ENCODE data around the gene CYS1.

CYS1 gene

DNA sequence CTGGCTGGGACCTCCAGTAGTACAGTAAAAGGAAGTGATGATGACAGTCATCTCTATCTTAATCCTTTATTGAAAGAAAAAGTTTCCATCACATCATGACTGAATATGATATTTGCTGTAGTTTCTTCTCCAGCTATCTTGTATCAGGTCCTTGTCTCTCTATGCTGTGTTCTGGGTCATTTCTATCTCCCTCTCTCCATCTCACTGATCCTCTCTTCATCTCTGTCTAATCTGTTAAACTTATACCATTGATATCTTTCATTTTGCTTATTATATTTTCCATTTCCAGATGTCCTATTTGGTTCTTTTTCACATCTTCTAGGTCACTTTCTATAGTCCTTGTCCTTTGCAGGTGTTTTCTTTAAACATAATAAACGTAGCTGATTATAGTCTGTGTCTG is 12.3 kb downstream of the CYS1 start:
- DNase-seq: no peak

DNA sequence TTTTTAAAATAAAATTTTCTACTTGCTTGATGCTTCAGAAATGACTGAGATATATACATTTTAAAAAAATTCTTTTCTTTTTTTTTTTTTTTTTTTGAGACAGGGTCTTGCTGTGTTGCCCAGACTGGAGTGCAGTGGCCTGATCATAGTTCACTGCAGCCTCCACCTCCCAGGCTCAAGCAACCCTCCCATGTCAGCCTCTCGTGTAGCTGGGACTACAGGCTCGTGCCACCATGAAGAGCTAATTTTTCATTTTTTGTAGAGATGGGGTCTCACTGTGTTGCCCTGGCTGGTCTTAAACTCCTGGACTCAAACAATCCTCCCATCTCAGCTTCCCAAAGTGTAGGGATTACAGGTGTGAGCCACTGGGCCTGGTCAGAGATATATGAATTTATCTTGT is 12.9 kb downstream of the CYS1 start:
- no peak for DNase-seq

DNA sequence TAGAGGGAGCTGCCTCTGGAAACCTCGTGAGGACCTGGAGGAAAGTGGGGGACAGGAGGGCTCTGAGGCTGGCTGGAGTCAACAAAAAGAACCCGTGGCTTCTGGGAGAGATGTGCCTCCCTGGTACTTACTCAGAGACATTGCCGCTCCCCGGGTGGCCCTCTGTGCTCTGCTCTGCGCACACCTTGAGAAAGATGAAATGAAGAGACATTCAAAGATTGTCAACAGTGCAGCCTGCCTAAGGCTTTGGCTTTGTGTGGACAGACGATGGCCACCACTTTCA is 14.5 kb downstream of the CYS1 start:
- DNase-seq: no peak

DNA sequence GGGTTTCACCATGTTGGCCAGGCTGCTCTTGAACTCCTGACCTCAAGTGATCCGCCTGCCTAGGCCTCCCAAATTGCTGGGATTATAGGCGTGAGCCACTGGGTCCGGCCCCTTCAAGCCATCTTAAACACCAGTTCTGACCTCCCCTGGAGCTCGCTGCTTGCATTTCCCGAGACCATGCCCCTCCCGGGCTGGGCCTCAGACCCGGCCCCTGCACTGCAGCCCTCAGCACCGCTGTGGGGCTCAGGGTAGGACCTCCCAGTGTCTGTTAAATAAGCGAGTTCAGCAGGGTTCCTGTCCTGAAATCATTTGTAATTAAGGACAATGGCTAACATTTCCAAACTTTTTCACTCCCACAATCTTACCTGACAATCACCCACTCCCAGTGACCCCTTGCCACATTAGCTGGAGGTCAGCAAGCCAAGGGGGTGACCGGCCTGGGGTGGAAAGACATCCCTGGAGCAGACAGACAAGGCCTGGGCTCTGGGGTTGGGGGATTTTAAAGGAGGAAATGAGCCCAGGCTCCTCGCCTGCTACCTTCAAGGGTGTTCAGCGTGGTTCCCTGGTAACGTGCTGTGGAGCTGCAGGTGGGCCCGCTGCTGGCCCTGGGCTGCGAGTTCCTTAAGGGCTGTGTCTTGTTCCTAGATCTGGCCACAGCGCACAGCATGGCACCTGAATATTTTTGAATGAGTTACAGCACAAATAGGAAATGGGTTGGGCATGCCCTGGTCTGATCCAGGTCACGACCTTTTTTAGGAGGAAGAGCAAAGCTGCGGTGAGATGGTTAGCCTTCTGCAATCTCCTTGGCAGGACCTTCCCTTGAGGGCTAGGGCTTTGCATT is 15.1 kb downstream of the CYS1 start:
- DNase-seq: no peak

DNA sequence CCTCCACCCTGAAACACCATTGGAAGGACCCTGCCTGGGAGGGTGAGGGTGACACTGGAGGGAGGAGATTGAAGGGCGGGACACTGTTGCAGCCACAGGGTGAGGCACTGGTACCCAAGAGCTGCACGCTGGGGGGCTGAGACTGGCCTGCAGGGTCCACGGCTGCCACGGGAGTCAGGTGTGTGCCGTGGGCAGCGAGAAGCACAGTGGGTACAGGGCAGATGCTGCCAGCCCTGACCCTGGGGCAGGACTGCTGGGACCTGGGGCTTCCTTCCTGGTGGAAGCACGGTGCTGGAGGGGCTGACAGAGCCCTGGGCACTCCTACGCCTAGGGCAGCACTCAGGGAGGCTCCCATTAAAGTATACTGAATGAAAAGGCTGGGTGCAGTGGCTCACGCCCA is 16.6 kb downstream of the CYS1 start:
- DNase-seq: no peak

DNA sequence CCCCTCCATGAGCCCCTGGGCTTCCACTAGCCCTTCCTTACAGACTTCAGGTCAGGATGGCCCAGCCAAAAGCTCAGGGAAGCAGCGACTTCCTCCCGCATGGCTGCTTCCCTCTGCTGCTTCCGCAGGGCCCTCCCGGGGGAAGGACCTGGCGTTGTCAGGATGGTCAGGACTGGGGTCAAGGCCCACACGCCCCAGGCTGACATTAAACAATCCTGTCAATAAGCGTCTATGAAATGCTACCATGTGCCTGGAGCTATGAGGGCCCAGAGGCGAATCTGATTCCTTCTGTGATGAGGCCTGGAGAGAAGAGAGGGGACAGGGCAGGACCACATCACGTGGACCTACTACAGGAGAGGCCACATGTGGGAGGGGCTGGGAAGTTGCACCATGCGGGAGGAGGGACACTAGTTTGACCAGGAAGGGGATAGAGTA is 17.3 kb downstream of the CYS1 start:
- no peak for DNase-seq

DNA sequence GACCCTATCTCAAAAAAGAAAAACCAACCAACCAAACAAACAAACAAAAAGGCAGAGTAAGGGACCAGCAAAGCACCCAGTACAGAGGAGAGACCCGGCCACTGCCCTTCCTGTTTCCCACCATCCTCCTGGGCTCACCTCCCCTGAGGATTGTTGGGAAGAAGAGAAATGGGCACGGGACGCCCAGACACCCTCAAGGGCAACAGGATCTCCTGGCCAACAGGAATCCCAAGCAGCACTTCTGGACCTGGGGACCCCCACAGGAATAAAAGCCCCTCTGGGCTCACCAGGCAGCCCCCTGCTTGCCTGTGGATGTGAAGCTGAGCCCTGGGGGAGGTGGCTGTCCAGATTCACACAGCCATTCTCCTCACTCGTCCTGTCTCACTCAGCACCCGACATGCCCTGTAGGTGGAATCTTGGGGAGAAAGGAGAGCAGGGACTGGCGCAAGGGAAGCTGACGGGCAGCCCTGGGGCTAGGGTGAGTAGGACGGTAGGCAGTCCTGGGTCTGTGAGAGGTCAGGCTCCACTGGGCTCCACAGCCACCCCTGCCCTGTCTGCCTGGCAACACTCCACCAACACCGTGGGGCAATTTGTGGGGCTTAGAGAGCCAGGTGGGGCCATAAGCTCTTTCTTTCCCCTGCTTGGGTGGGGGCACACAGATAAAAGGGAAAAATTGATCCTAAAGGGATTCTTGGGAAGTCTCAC is 18.8 kb downstream of the CYS1 start:
- no peak for DNase-seq

DNA sequence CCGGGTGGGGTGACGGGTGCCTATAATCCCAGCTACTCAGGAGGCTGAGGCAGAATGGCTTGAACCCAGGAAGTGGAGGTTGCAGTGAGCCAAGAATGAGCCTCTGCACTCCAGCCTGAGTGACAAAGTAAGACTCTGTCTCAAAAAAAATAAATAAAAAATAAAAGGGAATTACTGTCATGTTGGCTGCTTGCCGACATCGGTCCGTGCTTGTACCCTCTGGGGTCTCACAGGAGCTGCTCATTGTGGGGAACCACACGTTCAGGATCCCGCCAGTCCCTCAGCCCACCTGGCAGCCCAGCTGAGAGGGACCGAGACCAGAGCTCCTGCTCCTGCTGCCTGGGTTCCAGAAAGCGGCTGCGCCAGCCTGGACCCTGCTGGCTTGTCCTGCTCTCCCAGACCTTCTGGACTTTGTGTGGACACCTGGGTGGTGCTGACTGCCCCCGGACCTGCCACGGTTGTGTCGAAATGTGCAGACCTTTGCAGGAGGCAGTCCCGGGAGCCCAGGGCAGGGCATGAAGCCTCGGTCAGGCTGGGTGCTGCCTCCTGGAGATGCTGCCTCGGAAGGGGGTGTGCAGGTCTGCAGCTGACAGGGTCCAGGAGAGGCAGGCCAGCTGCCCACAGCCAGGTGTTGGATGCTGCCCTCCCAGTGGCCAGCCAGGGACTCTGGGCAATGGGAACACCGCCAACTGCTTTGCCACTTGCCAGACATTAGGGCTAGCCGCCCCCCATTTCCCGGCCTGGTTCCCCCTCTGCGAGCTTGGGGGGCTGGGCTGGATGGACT is 20.5 kb downstream of the CYS1 start:
- no peak for DNase-seq

DNA sequence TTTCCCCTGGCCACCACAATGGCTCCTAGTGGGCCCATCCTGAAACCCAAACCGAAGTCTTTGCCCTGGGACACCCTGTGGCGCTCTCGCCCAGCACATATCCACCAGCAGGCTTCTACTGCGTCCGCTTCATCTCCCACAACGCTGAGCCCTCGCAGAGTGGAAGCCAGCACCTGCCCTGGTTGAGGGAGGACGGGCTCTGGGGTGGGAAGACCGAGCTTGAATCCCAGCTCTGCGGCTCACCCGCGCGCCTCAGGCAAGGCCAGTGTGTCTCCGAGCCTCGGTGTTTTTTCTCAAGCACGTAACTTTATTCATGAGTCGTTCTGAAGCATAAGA is 21.2 kb downstream of the CYS1 start:
- no peak for DNase-seq

DNA sequence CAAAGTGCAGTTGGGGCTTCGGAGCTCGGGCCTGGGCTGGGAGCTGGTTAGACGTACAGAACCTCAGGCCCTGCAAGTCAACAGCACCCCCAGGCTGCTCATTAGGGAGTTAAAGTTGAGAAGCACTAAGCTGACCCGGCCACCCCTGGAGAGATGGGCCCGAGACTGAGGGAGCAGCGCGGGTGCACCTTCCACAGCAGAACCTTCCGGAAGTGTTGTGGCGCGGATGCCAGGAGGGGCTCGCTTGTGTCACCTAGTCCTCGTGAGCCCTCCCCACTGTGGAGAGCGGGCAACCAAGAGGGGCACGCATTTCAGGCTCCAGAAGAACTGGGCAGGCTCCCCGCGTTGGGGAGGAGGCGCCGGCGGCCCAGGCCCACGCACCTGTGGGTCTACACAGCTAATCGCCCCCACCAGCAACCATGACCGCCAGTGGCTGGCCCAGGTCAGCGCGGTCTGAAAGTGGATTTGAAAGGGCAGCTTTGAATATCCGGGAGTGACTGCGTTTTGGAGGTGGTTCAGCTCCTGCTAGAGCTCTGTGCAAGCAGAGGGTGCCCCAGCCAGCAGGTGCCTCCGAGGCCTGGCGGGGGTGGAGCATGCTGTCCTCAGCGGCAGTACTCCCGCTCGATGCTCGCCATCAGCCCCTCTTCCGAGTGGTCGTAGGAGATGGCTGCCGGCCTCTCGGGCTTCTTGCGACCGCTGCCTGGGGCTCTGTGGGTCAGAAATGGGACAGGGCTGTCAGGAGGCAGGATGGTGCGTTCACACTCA is 21.8 kb downstream of the CYS1 start:
- DNase-seq: no peak

DNA sequence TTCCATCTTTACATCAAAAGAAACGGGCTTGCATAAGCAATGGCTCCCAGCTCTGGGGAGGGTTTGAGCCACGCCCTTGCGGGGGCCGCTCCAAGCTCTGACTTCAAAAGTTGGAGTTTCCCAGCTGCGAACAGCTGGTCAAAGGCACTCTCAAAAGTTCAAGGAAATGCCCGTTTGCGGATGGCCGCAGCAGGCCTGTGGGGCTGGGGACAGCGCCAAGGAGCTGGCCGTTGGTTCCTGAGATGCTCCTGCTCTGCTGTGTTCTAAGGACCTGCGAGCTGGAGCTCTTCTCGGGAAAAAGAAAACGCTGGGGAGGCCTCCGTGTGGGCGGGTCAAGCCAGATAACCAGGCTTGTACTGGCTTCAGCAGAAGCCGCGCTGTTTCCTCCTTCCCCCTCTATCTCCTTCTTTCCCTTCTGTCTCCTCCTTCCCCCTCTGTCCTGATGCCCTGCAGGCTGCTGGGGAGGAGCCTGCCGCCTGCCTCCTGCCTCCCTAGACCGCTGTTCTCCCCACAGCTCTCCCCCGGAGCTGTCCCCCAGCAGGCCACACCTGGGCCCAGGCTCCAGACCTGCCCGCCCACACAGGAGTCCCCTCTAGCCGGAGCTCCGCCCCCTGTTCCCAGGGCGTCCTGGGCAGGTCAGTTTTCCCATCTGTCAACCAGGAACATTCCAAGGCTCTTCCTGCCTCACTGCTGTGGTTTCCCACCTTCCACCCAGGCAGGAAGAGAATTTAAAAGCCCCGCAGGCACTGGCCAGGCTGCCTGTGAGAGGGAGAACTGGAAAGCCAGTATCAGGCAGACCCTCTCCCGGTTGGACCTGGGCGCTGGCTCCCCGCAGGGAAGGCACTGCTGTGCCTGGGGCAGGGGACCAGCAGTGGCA is 22.7 kb downstream of the CYS1 start:
- no peak for DNase-seq

DNA sequence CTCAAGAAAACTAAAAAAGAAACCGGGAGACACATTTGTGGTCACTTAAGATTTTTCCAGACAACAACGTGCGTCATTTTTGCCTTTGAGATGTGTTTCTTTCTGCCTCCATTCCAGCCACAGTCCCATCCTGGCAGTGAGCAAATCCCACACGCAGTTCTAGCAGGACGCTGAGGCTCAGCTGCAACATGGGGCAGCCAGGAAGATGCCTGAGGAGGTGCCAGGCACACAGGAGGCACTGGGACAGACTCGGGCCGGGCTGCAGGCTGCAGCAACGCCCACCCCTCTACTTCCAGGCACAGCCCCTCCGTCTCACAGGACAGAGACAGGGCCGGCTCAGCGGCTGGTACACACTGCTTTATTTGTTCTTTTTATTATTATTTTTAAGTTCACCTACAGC is 23.8 kb downstream of the CYS1 start:
- DNase-seq: no peak

DNA sequence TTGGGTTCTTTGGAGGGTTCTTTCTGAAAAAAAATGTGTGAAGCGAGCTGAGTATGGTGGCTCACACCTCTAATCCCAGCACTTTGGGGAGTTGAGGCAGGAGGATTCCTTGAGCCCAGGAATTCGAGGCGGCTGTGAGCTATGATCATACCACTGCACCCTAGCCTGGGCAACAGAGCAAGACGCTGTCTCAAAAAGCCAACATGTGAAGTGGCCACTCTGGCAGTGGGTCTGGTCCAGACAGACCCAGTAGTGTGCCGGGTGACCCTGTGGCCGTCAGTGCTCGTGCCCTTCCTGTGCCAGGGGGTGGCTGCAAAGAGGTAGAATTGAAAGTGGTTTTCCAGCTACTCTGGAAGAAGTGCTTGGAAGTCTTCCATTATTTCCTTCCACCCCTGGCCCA is 25.2 kb downstream of the CYS1 start:
- no peak for DNase-seq

DNA sequence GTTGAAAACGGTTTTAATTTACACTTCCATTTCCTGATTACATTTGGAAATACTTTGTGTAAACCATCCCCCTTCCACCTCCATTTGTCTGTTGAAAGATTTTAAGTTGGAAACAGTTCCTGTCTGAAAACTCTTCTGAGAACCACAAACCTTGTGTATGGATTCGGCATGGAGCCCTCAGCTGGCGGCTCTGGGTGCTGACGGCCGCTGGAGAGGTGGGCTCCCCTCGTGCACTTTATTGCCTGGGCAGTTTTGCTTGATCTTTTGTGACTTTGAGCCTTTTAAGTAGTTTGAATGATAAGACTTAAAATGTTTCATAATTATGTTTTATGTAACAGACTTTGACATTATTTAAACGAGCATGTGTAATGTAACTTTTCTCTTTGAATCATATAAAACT is 25.8 kb downstream of the CYS1 start:
- DNase-seq: no peak

DNA sequence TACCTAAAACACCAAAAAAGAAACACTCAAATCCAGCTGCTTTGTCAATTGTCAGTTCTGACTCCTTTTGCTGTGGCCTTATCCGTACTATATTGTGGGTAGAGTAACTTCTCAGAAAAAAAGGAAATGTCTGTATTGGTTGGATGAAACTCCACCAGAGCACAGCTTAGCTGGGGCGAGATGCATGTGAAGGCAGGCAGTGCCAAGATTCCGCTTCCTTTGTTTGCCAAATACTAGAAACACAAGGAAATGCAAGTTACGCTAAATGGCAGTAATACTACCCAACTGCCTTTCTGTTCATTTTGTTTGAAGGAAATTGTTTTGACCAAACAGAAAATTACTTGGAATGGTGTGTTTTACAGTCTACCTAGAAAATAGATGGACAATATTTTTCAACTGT is 26.9 kb downstream of the CYS1 start:
- no peak for DNase-seq

DNA sequence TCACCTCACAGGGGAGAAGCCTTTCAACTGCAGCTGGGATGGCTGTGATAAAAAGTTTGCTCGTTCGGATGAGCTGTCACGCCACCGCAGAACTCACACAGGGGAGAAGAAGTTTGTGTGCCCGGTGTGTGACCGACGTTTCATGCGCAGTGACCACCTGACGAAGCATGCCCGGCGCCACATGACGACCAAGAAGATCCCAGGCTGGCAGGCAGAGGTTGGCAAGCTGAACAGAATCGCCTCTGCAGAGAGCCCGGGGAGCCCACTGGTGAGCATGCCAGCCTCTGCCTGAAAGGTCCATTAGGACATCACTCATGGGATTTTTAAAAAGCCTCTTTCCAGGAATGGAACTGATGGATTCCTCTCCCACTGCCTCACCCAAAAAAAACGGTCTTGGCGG is 28.0 kb downstream of the CYS1 start:
- DNase-seq: no peak

DNA sequence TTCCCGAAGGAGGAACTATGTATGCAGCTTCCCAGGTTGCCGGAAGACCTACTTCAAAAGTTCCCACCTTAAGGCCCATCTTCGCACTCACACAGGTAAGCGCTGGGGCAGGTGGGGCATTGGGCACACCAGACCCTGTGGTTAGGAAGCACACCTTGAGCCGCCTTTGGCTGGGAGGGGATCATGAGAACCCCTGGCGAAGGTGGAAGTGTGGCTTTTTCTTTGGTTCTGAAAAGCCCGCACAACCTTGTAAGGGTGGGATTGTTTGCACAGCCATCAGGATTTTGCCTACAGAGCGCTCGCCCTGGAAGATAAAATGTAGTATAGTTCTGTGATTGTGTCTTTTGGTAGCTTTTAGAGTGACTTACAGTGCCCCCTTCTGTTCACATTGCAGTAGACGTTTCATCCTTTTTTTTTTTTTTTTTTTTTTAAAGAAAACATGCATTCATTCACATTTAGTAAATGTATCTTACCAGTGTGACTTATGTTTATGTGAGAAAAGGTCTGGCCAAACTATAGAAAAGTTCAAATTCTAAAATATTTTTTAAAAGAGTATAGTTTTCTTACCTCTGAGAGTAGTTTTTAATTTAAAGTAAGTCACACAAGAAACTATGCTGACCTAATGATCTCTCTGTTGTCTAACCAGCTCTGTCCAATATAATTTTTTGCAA is 31.6 kb downstream of the CYS1 start:
- no peak for DNase-seq

DNA sequence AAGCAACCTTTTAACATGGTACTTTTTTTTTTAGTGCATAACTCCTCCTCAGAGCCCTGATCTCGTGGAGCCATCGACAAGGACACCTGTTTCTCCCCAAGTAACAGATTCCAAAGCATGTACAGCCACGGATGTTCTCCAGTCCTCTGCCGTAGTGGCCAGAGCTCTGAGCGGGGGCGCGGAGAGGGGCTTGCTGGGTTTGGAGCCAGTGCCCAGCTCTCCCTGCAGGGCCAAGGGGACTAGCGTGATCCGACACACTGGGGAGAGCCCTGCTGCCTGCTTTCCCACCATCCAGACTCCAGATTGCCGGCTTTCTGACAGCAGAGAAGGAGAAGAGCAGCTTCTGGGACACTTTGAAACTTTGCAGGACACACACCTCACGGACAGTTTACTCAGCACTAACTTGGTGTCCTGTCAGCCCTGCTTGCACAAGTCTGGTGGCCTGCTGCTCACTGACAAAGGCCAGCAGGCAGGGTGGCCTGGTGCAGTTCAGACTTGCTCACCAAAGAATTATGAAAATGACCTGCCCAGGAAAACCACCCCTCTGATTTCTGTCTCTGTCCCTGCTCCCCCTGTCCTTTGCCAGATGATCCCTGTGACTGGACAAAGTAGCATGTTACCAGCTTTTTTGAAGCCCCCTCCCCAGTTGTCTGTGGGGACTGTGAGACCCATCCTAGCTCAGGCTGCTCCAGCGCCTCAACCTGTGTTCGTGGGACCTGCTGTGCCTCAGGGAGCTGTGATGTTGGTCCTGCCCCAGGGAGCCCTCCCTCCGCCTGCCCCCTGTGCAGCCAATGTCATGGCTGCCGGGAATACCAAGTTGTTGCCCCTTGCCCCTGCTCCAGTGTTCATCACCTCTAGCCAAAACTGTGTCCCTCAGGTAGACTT is 32.4 kb downstream of the CYS1 start:
- no peak for DNase-seq

DNA sequence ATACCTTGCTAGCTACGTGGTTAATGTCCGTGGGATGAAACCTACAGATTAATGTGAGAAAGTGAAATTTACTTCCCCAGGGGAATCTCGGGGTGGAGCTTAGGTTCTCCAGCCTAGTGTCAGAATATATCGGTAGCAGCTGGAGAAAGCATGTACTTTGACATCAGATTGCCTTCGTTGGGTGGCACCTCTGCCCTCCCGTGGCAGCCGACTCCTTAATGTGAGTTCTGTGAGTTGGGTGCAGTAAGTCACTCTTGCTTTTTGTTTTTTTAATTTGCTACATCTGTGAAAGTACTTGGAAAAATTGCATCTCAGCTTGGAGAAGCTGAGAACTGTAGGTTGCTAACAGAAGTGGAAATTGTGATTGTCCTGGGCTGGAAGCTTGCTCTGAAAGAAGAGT is 33.3 kb downstream of the CYS1 start:
- no peak for DNase-seq

DNA sequence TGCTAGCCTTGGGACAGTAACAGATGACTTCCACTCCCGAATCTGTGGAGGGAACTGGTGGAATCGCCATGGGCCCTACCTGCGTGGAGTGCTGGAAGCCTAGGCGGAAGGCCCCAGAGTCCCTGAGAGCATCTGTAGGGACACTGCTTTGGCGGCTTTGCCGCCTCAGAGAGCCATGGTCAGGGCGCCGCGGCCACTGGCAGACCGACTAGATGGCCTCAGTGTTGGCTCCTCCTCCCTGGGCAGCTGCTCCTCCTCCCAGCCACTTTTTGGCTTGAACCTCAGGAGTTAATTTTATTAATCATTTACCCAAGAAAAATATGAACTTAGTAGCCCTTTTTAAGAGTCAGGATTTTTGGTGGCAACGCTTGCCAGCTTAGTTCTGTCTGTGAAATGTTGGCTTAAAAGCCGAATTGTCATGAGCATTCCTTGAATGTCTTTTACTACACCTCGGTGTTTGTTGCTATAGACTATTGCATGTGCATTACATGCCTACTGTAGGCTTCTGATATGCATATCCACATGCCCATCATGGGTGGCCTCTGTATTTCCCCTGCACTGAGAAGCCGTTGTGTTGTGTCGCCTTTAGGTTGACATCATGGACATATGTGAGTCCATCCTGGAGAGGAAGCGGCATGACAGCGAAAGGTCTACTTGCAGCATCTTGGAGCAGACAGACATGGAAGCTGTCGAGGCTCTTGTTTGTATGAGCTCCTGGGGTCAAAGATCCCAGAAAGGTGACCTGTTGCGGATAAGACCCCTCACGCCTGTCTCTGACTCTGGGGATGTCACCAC is 34.5 kb downstream of the CYS1 start:
- DNase-seq: no peak
